ENCODE measurements around the gene DAAM1.

Gene DAAM1

GRCh38 chr14:59349258-59349701 lies 160.8 kb downstream of the DAAM1 start:
- Histone ChIP-seq H3K27ac (no peak overlapping the region), H3K9me3 (no peaks in the 10 kb centered on the region), H3K4me3 (ENCODE audit: low read depth in 1 of 2, low read length in 1 of 2) (no peak overlapping the region), H3K36me3 (no peaks in the 10 kb centered on the region), H3K27me3 (no peaks in the 10 kb centered on the region), H3K4me1 (ENCODE audit: control insufficient read depth in 1 of 2, insufficient read depth in 1 of 2, low read depth in 1 of 2, low read length in 1 of 2) (peaks cover 6 to 17% of the 10 kb centered on the region in 2 experiments)
- no peak for TF ChIP-seq CTCF (IDR thresholded peaks at IDR 0.05)

- no peak for TF ChIP-seq CTCF (IDR thresholded peaks at IDR 0.05)
These were observed 164.5 kb downstream of the DAAM1 start for GRCh38 chr14:59352961-59353360.

GRCh38 chr14:59354666-59355065 lies 166.2 kb downstream of the DAAM1 start:
- no peak overlapping the region for H3K4me3 ChIP-seq (ENCODE audit: low read depth in 1 of 2, low read length in 1 of 2)
- no peak for TF ChIP-seq CTCF (IDR thresholded peaks at IDR 0.05)
- no peaks in the 10 kb centered on the region for H3K27me3 ChIP-seq
- no peaks in the 10 kb centered on the region for H3K36me3 ChIP-seq
- H3K27ac ChIP-seq: no peak overlapping the region
- H3K9me3 ChIP-seq: no peaks in the 10 kb centered on the region
- H3K4me1 ChIP-seq (ENCODE audit: control insufficient read depth in 1 of 2, insufficient read depth in 1 of 2, low read depth in 1 of 2, low read length in 1 of 2): no peaks in the 10 kb centered on the region

More at GRCh38 chr14:59352961-59353360, 164.5 kb downstream of the DAAM1 start:
- Histone ChIP-seq H3K9me3 (no peaks in the 10 kb centered on the region), H3K36me3 (no peaks in the 10 kb centered on the region), H3K27ac (no peak overlapping the region), H3K4me3 (ENCODE audit: low read depth in 1 of 2, low read length in 1 of 2) (no peak overlapping the region), H3K27me3 (no peaks in the 10 kb centered on the region), H3K4me1 (ENCODE audit: control insufficient read depth in 1 of 2, insufficient read depth in 1 of 2, low read depth in 1 of 2, low read length in 1 of 2) (peaks cover 0 to 1% of the 10 kb centered on the region in 2 experiments)

- no peak overlapping the region for H3K27ac ChIP-seq
- TF ChIP-seq CTCF (IDR thresholded peaks at IDR 0.05): no peak
- H3K27me3 ChIP-seq: no peaks in the 10 kb centered on the region
- H3K36me3 ChIP-seq: no peaks in the 10 kb centered on the region
- H3K4me1 ChIP-seq (ENCODE audit: control insufficient read depth in 1 of 2, insufficient read depth in 1 of 2, low read depth in 1 of 2, low read length in 1 of 2): no peaks in the 10 kb centered on the region
- no peak overlapping the region for H3K4me3 ChIP-seq (ENCODE audit: low read depth in 1 of 2, low read length in 1 of 2)
- no peaks in the 10 kb centered on the region for H3K9me3 ChIP-seq
These were observed 166.6 kb downstream of the DAAM1 start for GRCh38 chr14:59355091-59355490.

- H3K36me3 ChIP-seq: no peaks in the 10 kb centered on the region
- TF ChIP-seq CTCF (IDR thresholded peaks at IDR 0.05): no peak
- no peaks in the 10 kb centered on the region for H3K9me3 ChIP-seq
- H3K27ac ChIP-seq: no peak overlapping the region
- H3K4me3 ChIP-seq (ENCODE audit: low read depth in 1 of 2, low read length in 1 of 2): no peak overlapping the region
- no peaks in the 10 kb centered on the region for H3K27me3 ChIP-seq
- H3K4me1 ChIP-seq (ENCODE audit: control insufficient read depth in 1 of 2, insufficient read depth in 1 of 2, low read depth in 1 of 2, low read length in 1 of 2): peaks cover 0 to 4% of the 10 kb centered on the region in 2 experiments
These were observed 167.8 kb downstream of the DAAM1 start for GRCh38 chr14:59356312-59356711.

GRCh38 chr14:59356767-59357166 lies 168.3 kb downstream of the DAAM1 start:
- H3K27ac ChIP-seq: no peak overlapping the region
- no peaks in the 10 kb centered on the region for H3K36me3 ChIP-seq
- H3K9me3 ChIP-seq: no peaks in the 10 kb centered on the region
- peaks cover 3 to 7% of the 10 kb centered on the region in 2 experiments for H3K4me1 ChIP-seq (ENCODE audit: control insufficient read depth in 1 of 2, insufficient read depth in 1 of 2, low read depth in 1 of 2, low read length in 1 of 2)
- TF ChIP-seq CTCF (IDR thresholded peaks at IDR 0.05): no peak
- H3K27me3 ChIP-seq: no peaks in the 10 kb centered on the region
- no peak overlapping the region for H3K4me3 ChIP-seq (ENCODE audit: low read depth in 1 of 2, low read length in 1 of 2)

Measured in neutrophil (primary cell).